Measurements from ENCODE around the gene LLGL2.

Gene LLGL2

DNA sequence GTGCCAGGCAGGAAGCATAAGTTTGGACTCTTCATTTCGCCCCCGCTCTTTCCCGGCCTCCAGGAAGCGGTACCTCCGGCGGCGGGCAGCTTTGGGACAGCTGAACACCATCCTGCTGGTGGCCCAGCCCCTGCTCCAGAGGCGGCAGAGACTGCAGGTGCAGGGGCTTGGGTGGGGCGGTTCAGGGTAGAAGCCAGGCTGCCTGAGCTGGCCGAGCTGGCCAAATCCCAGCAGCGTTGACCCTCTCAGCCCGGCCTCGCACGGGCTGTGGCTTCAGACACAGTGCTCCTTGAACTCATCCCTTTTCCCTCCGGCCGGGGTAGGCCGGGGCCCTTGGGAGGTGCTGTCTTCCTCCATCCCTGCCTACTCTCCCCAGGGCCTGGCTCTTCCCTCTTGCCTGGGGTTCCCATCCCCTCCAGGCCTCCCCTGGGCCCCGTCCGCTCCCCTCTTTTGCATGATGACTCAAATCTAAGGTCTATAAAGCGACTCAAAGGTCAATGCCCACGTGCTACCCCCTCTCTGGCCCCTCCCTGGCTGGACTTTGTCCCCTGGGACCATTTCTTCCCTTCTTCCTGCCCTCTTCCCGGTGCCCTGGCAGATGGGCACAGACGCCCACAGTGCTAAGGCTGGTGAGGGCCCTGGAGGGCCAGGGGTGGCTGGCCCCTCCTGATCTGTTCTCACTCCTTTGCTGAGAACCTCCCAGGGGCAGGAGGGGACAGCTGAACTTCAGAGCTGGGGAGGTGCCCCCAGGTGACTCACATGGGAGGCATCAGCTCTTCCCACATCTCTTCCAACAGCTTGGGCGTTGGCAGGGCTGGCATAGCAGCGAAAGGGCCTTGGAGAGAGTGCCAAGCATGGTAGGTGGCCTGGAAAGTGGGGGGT lies 84.8 kb downstream of the LLGL2 start:
- no peak overlapping the region for H3K4me3 ChIP-seq (ENCODE audit: low read depth, low read length)
- TF ChIP-seq, protein P1, sequence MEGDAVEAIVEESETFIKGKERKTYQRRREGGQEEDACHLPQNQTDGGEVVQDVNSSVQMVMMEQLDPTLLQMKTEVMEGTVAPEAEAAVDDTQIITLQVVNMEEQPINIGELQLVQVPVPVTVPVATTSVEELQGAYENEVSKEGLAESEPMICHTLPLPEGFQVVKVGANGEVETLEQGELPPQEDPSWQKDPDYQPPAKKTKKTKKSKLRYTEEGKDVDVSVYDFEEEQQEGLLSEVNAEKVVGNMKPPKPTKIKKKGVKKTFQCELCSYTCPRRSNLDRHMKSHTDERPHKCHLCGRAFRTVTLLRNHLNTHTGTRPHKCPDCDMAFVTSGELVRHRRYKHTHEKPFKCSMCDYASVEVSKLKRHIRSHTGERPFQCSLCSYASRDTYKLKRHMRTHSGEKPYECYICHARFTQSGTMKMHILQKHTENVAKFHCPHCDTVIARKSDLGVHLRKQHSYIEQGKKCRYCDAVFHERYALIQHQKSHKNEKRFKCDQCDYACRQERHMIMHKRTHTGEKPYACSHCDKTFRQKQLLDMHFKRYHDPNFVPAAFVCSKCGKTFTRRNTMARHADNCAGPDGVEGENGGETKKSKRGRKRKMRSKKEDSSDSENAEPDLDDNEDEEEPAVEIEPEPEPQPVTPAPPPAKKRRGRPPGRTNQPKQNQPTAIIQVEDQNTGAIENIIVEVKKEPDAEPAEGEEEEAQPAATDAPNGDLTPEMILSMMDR (IDR thresholded peaks at IDR 0.05; ENCODE audit: low read depth, low read length), result no peak

DNA sequence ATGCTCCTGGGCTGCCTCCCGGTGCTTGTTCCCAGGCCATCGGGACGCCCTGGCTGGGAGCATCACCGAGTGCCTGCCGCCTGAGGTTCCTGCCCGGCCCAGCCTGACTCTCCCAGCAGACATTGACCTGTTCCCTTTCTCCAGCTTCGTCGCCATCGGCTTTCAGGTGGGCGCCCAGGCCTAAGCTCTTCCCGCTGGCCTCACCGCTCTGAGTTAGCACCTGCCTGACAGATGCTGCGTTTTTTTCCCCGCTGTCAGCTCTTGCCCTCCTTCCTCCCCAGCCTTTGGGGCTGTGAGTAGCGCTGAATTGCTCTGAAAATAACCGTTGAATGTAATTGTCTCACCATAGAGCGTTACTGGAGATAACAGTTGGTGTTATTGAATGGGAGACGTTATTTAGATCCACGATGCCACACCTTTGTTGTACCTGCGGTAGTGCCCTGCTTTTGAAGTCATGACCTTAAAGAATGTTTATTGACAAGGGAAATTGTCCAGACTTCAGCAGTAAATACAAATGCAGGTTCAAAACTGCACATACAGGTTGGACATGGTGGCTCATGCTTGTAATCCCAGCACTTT lies 86.4 kb downstream of the LLGL2 start:
- TF ChIP-seq, protein P1 (IDR thresholded peaks at IDR 0.05; ENCODE audit: low read depth, low read length), result no peak

DNA sequence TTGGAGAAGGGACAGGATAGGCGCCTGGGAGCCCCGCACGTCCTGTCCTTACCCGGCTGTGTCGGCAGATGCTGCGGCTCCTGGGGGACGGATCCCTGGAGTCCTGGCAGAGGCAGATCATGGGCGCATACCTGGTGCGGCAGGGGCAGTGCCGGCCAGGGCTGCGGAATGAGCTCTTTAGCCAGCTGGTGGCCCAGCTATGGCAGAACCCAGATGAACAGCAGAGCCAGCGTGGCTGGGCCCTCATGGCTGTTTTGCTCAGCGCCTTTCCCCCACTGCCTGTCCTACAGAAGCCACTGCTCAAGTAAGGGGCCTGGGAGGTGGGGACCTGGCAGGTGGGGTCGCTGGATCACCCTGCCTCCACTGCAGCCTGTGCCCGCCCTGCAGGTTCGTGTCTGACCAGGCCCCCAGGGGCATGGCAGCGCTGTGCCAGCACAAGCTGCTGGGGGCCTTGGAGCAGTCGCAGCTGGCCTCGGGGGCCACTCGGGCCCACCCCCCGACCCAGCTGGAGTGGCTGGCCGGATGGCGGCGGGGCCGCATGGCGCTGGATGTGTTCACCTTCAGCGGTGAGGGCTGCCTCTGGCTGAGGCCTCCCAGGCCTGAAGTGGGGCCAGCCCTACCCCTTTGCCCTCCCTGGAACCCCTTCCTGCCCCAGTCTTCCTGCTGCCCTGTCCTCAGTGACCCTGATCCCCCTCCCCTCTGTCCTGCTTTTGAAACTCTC lies 87.6 kb downstream of the LLGL2 start:
- H3K4me3 ChIP-seq (ENCODE audit: low read depth, low read length), result no peak overlapping the region
- TF ChIP-seq, protein P1 (IDR thresholded peaks at IDR 0.05; ENCODE audit: low read depth, low read length), result no peak

More for the DNA sequence above, 86.4 kb downstream of the LLGL2 start:
- H3K4me3 ChIP-seq (ENCODE audit: low read depth, low read length), result no peak overlapping the region

DNA sequence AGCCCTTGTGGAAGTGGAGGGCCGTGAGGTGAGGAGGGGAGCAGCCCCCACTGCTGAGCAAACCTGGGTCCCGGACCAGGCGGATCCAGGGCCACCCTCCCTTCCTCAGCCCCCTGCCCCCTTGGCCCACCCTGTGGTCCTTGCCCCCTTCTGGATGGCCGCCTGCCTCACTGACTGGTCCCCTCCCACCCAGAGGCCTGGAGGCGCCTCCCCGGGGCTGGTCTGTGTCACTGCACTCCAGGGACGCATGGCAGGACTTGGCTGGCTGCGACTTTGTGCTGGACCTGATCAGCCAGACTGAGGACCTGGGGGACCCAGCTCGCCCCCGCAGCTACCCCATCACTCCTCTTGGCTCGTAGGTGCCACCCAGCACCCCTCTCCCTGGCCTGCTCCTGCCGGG lies 88.5 kb downstream of the LLGL2 start:
- TF ChIP-seq, protein P1 (IDR thresholded peaks at IDR 0.05; ENCODE audit: low read depth, low read length), result peak; percentile 22; the same call in 1 of the 2 replicates
- H3K4me3 ChIP-seq (ENCODE audit: low read depth, low read length), result no peak overlapping the region

DNA sequence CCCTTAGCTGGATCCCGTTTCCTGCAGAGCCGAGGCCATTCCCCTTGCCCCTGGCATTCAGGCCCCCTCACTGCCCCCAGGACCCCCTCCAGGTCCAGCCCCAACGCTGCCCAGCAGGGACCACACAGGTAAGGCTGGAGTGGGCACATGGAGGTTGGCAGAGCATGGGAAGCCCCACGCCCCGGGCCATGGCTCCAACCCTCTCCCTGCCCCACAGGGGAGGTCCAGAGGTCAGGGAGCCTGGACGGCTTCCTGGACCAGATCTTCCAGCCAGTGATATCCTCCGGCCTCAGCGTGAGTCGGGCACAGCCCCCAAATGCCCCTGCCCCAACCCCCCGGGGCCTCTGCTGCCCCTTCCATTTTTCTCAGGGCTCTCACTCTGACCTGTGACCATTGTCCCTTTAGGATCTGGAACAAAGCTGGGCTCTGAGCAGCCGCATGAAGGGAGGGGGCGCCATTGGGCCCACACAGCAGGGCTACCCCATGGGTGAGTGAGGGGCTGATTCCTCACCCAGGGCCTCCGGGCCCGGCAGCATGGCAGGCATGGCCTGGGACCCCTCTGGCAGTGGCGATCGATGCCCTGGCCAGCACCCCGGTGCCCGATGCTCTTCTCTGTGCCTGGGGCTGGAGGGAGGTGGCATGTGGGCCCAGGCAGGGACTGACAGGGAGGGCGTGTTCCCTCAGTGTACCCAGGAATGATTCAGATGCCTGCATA lies 89.2 kb downstream of the LLGL2 start:
- no peak overlapping the region for H3K4me3 ChIP-seq (ENCODE audit: low read depth, low read length)
- TF ChIP-seq, protein P1 (IDR thresholded peaks at IDR 0.05; ENCODE audit: low read depth, low read length), result no peak

DNA sequence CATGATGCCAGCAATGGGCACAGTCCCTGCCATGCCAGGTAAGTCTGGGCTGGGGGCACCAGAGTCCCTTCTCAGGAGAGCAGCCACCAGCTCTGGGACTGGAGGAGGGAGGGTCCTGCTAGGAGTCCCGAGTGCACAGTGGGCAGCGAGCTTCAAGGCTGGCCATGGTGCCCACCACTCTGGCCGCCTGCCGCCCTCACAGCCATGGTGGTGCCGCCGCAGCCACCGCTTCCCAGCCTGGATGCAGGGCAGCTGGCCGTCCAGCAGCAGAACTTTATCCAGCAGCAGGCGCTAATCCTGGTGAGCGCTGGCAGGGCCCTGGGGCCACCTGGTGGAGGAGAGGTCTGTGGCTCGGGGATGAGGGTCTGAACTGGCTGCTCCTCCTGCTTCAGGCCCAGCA lies 89.8 kb downstream of the LLGL2 start:
- TF ChIP-seq, protein P1 (IDR thresholded peaks at IDR 0.05; ENCODE audit: low read depth, low read length), result no peak
- H3K4me3 ChIP-seq (ENCODE audit: low read depth, low read length), result no peak overlapping the region

Data from WI38 (cell line).